Loucy (cell line): ENCODE data around the gene CACNA2D4.

Source experiments
- H2AFZ ChIP-seq: fragments of 200-600 bp; sonication (generic); 2 replicates; pipeline ENCODE4 v1.6.0; 2016; ENCODE audit warnings: antibody characterized with exemption, mild to moderate bottlenecking, low read length, moderate library complexity
- H3F3A ChIP-seq: fragments of 200-600 bp; 2 replicates; pipeline ENCODE4 v1.6.0; 2016; ENCODE audit warnings: antibody characterized with exemption, low read depth, mild to moderate bottlenecking
- H3K27me3 ChIP-seq: fragments of 200-600 bp; sonication (generic); 2 replicates; pipeline ENCODE4 v1.6.1; 2014; ENCODE audit warnings: low read length, mild to moderate bottlenecking; ENCODE audit not compliant: insufficient read depth, poor library complexity, severe bottlenecking
- H3K36me3 ChIP-seq: fragments of 200-600 bp; sonication (generic); 2 replicates; pipeline ENCODE4 v1.6.1; 2016; ENCODE audit warnings: low read length; ENCODE audit not compliant: insufficient read depth
- H3K4me1 ChIP-seq: fragments of 200-600 bp; sonication (generic); 2 replicates; pipeline ENCODE4 v1.5.1; 2014; ENCODE audit warnings: low read length, mild to moderate bottlenecking; ENCODE audit not compliant: insufficient read depth, poor library complexity, severe bottlenecking
- H3K4me2 ChIP-seq: fragments of 200-600 bp; sonication (generic); 2 replicates; pipeline ENCODE4 v1.6.0; 2014; ENCODE audit warnings: antibody characterized with exemption, low read length, low read depth, mild to moderate bottlenecking; ENCODE audit not compliant: poor library complexity, severe bottlenecking
- H3K4me3 ChIP-seq: fragments of 200-600 bp; sonication (generic); 2 replicates; pipeline ENCODE4 v1.5.1; 2014; ENCODE audit warnings: low read length, mild to moderate bottlenecking, mixed read lengths; ENCODE audit not compliant: poor library complexity, severe bottlenecking
- H3K79me2 ChIP-seq: fragments of 200-600 bp; sonication (generic); 2 replicates; pipeline ENCODE4 v1.6.1; 2014; ENCODE audit warnings: low read length; ENCODE audit not compliant: insufficient read depth
- H3K9ac ChIP-seq: fragments of 200-600 bp; sonication (generic); 2 replicates; pipeline ENCODE4 v1.6.0; 2014; ENCODE audit warnings: mild to moderate bottlenecking, low read depth, low read length, moderate library complexity; ENCODE audit not compliant: poor library complexity, severe bottlenecking
- H3K9me2 ChIP-seq: fragments of 200-600 bp; sonication (generic); replicated peaks from 2 replicates; pipeline ENCODE4 v1.6.1; 2016; ENCODE audit warnings: low read depth, low read length, mixed read lengths
- H3K9me3 ChIP-seq: fragments of 200-600 bp; sonication (generic); 2 replicates; pipeline ENCODE4 v1.6.1; 2014; ENCODE audit warnings: mild to moderate bottlenecking, antibody characterized with exemption, low read length, low read depth; ENCODE audit not compliant: insufficient read depth
- H4K20me1 ChIP-seq: fragments of 200-600 bp; sonication (generic); 2 replicates; pipeline ENCODE4 v1.6.0; 2014; ENCODE audit warnings: antibody characterized with exemption, low read length, mild to moderate bottlenecking; ENCODE audit not compliant: insufficient read depth, poor library complexity, severe bottlenecking
- CTCF ChIP-seq: fragments of 200-600 bp; sonication (generic); conservative IDR thresholded peaks from 2 replicates; pipeline ENCODE4 v1.5.1; 2014; ENCODE audit warnings: mild to moderate bottlenecking, antibody characterized with exemption, low read length
- EZH2phosphoT487 ChIP-seq: fragments of 200-600 bp; IDR thresholded peaks from 2 replicates; pipeline ENCODE4 v1.6.1; 2018; ENCODE audit warnings: antibody characterized with exemption, mild to moderate bottlenecking, moderate library complexity, borderline replicate concordance

Gene CACNA2D4

GRCh38 chr12:1749019-1749418, 169.4 kb downstream of the CACNA2D4 start:
- H3K4me1 ChIP-seq, result no peaks in the 10 kb centered on the region
- H3K4me3 ChIP-seq, result no peak overlapping the region
- no peaks in the 10 kb centered on the region for H3K9me2 ChIP-seq
- H3K27me3 ChIP-seq, result no peaks in the 10 kb centered on the region
- H3K9ac ChIP-seq, result no peak overlapping the region
- peaks cover 4% of the 10 kb centered on the region for H3K36me3 ChIP-seq
- H3K9me3 ChIP-seq, result peaks cover 11% of the 10 kb centered on the region; the same call in 1 of the 2 replicates
- H3F3A ChIP-seq, result 0 out of 2 replicates have a peak, but pooled peaks cover 2% of the 10 kb centered on the region
- peaks cover 87% of the 10 kb centered on the region for H3K79me2 ChIP-seq
- no peak overlapping the region for H3K4me2 ChIP-seq
- H2AFZ ChIP-seq, result no peak overlapping the region
- TF ChIP-seq CTCF (no peak), EZH2phosphoT487 (no peak)
- peaks cover 6% of the 10 kb centered on the region for H4K20me1 ChIP-seq

- TF ChIP-seq EZH2phosphoT487, result no peak
- no peak for TF ChIP-seq CTCF
- peaks cover 7% of the 10 kb centered on the region for H4K20me1 ChIP-seq
Observed at GRCh38 chr12:1747609-1748008, 170.8 kb downstream of the CACNA2D4 start.

GRCh38 chr12:1744932-1745331, 173.5 kb downstream of the CACNA2D4 start:
- Histone ChIP-seq H3K36me3 (peaks cover 3% of the 10 kb centered on the region), H3K27me3 (no peaks in the 10 kb centered on the region), H3K9me2 (no peaks in the 10 kb centered on the region), H3K4me1 (peaks cover 4% of the 10 kb centered on the region), H3K4me3 (no peak overlapping the region), H4K20me1 (peaks cover 18% of the 10 kb centered on the region), H3F3A (0 out of 2 replicates have a peak, but pooled peaks cover 2% of the 10 kb centered on the region), H3K9ac (no peak overlapping the region), H3K79me2 (peaks cover 93% of the 10 kb centered on the region), H2AFZ (no peak overlapping the region), H3K4me2 (no peak overlapping the region), H3K9me3 (peaks cover 11% of the 10 kb centered on the region; the same call in 1 of the 2 replicates)
- TF ChIP-seq CTCF (no peak), EZH2phosphoT487 (no peak)

More at GRCh38 chr12:1747609-1748008, 170.8 kb downstream of the CACNA2D4 start:
- H3K9me3 ChIP-seq, result peaks cover 11% of the 10 kb centered on the region; the same call in 1 of the 2 replicates
- H3K4me3 ChIP-seq, result no peak overlapping the region
- H3K9ac ChIP-seq, result no peak overlapping the region
- no peaks in the 10 kb centered on the region for H3K27me3 ChIP-seq
- 0 out of 2 replicates have a peak, but pooled peaks cover 2% of the 10 kb centered on the region for H3F3A ChIP-seq
- H3K9me2 ChIP-seq, result no peaks in the 10 kb centered on the region
- H3K4me1 ChIP-seq, result no peaks in the 10 kb centered on the region
- peaks cover 91% of the 10 kb centered on the region for H3K79me2 ChIP-seq
- no peak overlapping the region for H2AFZ ChIP-seq
- H3K4me2 ChIP-seq, result no peak overlapping the region
- H3K36me3 ChIP-seq, result peaks cover 3% of the 10 kb centered on the region
